Dermis blood vessel endothelial cell (primary cell): ENCODE results near the gene B3GALT6. TPM values are rescaled to one million over a fixed set of nuclear protein-coding genes. Genes with fewer than 3 reads are reported as not detected.
"Not testable (repeated sequence)": the region's sequence is repeated elsewhere in the genome, so short reads cannot be mapped to it uniquely, and the experiment has no call there.

Experiments
- DNase-seq: peaks from one replicate; pipeline ENCODE4 v3.0.0; 2010
- total RNA-seq: library from RNA; depleted of rRNA; stranded (reverse); fragments of >200 nt; gene quantifications from 2 replicates; pipeline ENCODE4 v1.2.3, GENCODE V29; 2014

B3GALT6 gene
- 36.1 and 46.6 TPM in 2 replicates for total RNA-seq

DNA sequence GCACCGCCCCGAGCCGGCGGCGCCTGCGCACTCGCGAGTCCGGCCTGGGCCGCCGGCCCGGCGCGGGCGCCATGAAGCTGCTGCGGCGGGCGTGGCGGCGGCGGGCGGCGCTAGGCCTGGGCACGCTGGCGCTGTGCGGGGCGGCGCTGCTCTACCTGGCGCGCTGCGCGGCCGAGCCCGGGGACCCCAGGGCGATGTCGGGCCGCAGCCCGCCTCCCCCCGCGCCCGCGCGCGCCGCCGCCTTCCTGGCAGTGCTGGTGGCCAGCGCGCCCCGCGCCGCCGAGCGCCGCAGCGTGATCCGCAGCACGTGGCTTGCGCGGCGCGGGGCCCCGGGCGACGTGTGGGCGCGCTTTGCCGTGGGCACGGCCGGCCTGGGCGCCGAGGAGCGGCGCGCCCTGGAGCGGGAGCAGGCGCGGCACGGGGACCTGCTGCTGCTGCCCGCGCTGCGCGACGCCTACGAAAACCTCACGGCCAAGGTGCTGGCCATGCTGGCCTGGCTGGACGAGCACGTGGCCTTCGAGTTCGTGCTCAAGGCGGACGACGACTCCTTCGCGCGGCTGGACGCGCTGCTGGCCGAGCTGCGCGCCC lies at the start of gene B3GALT6:
B3GALT6 (plus strand) TSS at position 30 of the 588 bp plus-strand sequence; CDS start at position 72, 42 bp downstream.
- DNase-seq = no peak

DNA sequence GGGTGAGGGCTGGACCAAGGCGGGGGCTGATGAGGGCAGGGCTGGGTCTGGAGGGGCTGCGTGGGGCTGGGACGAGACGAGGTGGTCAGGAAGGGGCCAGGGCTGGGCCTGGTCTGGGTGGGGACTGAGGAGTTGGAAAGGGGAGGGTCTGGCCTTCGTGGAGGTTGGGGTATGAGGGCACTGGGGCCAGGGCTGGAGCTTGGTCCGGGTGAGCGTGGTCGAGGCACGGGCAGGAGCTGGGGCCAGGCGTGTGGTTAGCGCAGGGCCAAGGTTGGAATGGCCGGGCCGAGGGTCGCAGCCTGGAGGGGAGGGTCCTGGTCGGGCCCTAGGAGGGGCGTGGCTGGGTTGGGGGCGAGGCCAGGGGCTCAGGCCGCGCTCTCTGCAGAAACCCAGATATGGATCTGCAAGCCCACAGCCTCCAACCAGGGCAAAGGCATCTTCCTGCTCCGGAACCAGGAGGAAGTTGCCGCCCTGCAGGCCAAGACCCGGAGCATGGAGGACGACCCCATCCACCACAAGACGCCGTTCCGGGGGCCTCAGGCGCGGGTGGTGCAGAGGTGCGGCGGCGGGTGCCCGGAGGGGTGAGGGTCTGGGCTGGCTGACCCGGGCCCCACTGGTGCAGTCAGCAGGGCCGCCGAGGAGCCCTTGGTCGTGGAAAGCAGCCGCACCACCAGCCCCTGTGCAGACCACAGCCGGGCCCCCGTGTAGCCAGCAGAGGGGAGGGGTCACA lies 49.4 kb upstream of the B3GALT6 start:
- DNase-seq = no peak

- DNase-seq = no peak
Measured at GRCh38 chr1:1183221-1183747, 48.8 kb upstream of the B3GALT6 start.

DNA sequence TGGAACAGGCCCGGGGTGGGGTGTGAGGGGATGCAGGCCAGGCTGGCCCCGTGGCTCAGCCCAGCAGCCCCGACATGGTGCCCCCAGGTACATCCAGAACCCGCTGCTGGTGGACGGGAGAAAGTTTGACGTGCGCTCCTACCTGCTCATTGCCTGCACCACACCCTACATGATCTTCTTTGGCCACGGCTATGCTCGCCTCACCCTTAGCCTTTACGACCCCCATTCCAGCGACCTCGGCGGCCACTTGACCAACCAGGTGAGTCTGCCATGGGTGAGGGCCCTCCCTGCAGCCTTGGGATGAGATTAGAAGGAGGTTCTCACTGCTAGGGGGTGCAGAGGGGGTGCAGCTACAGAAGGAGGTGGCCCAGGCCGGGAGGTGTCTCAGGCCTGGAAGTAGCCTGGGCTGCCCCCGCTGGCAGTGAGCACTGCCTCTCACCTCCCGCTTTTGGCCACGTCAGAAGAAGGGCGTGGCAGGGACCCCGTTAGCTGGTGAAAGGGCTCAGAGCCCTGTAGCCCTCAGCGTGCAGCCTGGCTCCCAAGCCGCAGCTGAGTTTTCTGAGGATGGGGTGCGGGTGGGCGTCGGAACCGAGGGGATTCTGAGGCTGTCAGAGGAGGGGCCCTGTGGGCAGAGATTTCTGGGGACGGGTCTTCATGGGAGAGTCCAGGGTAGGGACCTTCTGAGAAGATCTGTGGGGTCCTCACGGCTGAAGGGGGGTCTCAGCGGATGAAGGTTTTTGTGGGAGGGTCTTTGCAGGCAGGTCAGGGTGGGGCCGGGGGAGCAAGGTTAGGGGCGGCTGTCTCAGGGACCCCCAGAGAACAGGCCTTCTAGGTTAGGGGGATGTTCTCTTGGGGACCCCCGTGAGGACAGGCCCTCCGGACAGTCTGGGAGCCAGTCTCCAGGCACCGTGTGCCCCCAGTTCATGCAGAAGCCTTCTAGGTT lies 47.9 kb upstream of the B3GALT6 start:
- DNase-seq = no peak

DNA sequence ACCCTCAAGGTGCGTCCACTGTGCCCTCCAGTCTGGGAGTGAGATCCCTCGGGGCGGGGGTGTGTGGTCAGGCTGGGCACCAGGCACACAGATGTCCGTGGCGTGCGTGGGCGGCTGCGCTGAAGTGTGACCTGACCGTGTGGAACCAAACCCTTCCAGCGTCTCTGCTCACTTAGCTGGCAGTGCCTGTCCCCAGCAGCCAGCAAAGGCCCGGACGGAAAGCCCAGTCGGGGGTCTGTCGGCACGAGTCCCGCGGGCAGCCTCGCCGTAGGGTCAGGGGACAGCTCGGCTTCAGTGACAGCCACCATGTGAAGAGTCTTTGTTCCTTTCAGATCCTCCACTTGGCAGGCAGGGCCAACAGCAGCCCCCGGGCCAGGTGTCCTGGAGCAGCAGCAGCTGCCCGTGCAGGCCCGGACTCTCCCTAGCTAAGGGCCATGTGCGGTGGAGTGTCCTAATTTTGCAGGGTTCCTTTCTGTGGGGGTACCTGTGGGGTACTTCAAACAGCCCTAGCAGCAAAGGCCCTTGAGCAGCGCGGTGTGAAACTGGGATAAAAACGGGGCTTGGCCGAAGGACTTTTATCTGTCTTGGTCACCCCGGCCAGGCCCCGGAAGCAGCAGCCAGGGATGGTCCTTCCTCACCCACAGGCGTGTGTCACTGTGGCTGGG lies 46.8 kb upstream of the B3GALT6 start:
- no peak for DNase-seq

DNA sequence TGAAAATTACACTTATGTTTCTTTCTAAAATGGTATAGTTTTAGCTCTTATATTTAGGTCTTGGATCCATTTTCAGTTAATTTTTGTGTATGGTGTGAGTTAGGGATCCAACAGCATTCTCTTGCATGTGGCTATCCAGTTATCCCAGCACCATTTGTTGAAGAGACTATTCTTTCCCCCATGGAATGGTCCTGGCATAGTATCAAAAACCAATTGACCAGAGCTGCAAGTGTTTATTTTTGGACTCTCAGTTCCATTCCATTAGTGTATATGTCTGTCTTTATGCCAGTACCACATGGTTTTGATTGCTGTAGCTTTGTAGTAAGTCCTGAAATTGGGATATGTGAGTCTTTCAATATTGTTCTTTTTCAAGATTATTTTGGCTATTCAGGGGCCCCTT lies 44.1 kb upstream of the B3GALT6 start:
- no peak for DNase-seq

DNA sequence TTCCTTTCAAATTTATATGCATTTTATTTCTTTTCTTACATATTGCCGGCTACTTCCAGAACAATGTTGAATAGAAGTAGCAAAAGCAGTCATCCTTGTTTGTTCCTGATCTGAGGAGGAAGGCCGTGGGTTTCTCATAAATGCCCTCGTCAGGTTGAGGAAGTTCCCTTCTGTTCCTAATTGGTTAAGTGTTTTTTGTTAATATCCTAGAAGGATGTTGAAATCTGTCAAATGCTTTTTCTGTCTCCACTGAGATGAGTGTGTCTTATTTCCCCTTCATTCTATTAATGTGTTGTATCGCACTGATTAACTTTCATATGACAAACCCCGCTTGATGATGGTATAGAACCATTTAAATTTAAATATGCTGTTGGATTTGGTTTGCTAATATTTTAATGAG lies 42.9 kb upstream of the B3GALT6 start:
- DNase-seq = no peak

- DNase-seq = no peak
Measured at GRCh38 chr1:1191734-1192133, 40.3 kb upstream of the B3GALT6 start.

DNA sequence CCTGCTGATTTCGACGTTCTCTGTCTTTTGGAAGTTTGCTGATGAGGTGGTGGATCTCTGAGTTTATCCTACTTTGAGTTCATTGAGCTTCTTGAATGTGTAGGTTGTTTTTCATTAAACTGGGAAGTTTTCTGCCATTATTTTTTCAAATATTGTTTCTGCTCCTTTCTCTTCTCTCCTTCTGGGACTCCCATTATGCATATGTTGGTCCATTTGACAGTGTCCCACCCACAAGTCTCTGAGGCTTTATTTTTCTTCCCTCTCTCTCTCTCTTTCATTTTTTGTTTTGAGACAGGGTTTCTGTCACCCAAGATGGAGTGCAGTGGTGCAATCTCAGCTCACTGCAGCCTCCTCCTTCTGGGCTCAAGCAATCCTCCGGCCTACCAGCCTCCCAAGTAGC lies 37.3 kb upstream of the B3GALT6 start:
- DNase-seq = no peak

GRCh38 chr1:1195726-1196125 lies 36.3 kb upstream of the B3GALT6 start:
- DNase-seq = not testable (repeated sequence)

- no peak for DNase-seq
Measured at GRCh38 chr1:1196431-1197187, 35.4 kb upstream of the B3GALT6 start.

GRCh38 chr1:1197188-1197500 lies 34.9 kb upstream of the B3GALT6 start:
- no peak for DNase-seq

DNA sequence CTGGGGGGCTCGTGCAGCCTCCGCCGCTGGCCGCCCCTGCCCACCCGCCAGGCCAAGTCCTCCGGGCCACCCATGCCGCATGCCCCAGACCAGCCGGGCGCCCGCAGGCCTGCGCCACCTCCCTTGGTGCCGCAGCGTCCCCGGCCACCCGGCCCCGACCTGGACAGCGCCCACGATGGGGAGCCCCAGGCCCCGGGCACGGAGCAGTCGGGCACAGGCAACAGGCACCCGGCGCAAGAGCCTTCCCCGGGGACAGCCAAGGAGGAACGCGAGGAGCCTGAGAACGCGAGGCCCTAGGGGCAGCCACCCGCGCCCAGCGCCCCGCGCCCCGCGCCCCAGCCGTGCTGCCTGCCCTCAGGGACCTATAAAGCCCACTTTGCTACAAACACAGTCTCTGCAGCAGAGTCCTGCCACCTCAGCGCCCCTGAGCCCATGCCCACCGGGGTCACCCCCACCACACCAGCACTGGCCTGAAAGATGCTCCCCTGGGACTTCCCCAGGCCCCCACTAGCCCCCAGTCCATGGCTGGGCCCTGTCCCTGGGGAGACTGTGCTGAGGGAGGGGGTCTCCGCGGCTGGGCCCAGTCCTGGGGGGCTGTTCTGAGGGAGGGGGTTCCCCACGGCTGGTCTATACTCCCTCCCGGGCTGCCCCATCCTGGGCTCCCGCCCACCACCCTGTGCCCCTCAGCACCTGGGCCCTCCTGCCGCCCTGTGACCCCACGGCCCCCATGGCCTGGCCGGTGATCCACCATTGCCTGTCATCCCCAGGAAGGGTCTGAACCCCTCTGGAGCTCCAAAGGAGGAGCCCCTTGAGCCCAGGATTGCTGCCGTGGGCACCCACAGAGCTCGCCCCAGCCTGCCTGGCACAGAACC lies 34.2 kb upstream of the B3GALT6 start:
- no peak for DNase-seq

DNA sequence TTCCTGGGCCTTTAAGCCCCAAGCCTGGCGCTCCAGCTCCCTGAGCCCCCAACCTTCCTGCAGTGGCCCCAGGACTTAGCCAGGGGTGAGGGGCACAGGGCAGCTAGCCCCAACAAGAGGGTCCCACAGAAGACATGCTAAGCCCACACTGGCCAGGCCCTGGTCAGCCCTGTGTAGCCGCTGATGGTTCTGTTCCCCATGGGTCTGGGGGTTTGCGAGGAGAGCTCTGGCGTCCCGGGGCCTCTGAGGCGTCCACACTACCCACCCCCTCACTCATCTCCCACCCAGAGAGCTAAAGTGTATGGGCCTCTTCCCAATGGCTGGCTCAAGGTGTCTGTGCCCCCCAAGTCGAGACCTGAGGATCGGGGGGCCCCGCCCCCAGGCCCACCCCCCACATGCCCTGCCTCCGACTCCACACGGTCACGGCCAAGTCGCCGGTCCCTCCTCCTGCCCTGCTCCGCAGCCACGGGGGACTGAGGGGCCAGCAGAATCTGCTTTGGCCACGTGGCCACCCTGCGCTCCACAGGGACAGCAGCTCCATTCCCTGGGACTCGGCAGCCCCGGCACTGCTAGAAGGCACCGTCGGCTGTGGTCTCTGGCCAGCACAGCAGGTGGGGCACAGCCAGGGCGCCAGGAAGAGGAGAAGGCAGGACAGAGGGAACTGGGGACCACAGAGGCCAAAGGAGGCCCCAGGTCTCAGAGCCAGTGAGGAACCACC lies 33.5 kb upstream of the B3GALT6 start:
- no peak for DNase-seq

DNA sequence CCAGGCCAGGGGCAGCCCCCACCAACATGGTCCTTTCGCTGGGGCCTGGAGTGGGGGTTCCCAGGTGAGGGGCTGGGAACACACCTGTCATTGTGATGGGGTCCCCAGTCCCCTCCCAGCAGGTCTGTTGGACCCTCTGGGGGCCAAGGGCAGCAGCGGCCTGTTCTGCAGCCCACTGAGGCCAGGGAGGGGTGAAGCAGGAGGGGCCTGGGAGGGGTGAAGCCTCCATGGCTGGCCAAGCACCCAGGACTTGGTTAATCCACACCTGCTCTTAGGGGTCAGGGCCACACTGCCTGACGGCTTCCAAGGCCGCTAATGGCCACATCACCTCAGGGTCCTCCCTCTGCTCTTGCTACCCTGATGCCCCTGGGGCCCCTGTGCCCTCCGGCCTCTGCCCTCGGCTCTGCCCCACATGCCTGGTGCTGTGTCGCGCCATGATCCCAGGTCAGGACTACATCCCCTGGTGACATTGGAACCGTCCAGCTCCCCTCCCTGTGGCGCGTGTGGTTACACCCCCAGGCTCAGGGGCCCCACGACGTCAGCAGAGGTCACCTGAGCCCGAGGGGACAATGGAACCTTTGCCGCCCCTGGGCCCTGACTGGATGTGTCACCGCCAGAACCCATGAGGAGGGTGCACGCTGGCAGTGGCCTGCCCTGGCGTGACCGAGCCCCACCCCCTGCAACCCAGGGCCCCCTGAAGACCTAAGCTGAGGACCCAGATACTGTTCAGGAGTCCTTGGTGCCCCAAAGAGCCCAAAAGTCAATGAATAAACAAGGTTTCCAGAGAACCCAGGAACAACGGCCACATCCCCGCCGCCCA lies 32.7 kb upstream of the B3GALT6 start:
- DNase-seq = no peak

GRCh38 chr1:1199961-1200875 lies 31.8 kb upstream of the B3GALT6 start:
- no peak for DNase-seq

GRCh38 chr1:1200876-1201810 lies 30.9 kb upstream of the B3GALT6 start:
- peak; percentile 37 for DNase-seq
